Gastroesophageal sphincter (tissue), 3 donors: ENCODE data around the gene ELP6.

Experiments
- CTCF ChIP-seq, 4 experiments: fragments of 200-600 bp in 2 of 4; fragments of 450-650 bp in 2 of 4; sonication (generic) in 1 of 4; IDR thresholded peaks; one replicate each; pipeline ENCODE4 v1.5.1; 2017 to 2019; ENCODE audit warnings: antibody characterized with exemption in 4 of 4, mild to moderate bottlenecking in 2 of 4, moderate library complexity in 2 of 4
- EP300 ChIP-seq: sonication (generic); formaldehyde crosslinking; IDR thresholded peaks from one replicate; pipeline ENCODE4 v1.6.1; 2017; ENCODE audit warnings: antibody characterized with exemption, mild to moderate bottlenecking
- POLR2A ChIP-seq, 2 donors: fragments of 450-650 bp; IDR thresholded peaks; one replicate each; pipeline ENCODE4 v1.6.1; 2017; ENCODE audit warnings: antibody characterized with exemption in 2 of 2, mild to moderate bottlenecking in 2 of 2, moderate library complexity in 1 of 2
- POLR2AphosphoS5 ChIP-seq: sonication (generic); formaldehyde crosslinking; IDR thresholded peaks from one replicate; pipeline ENCODE4 v1.6.1; 2017; ENCODE audit warnings: antibody characterized with exemption

- TF ChIP-seq CTCF (IDR thresholded peaks at IDR 0.05) (no peak), POLR2A (IDR thresholded peaks at IDR 0.05) (no peak), POLR2AphosphoS5 (no peak), EP300 (no peak)
Observed at GRCh38 chr3:47525617-47526016, 12.1 kb upstream of the ELP6 start.
